PC-9 (cell line): ENCODE measurements around the gene ACER2. TPM values are rescaled to one million over a fixed set of nuclear protein-coding genes. Genes with fewer than 3 reads are reported as not detected.
A peak's percentile ranks its signal among the peaks of the same experiment; 100 is the strongest.
"Not testable (repeated sequence)": the region's sequence is repeated elsewhere in the genome, so short reads cannot be mapped to it uniquely, and the experiment has no call there.

ENCODE experiments used
- BruUV-seq: library from RNA; stranded (reverse); fragments of 400-500 nt; replicated peaks from 2 replicates; lab custom pipeline; 2021; lab: Mats Ljungman, UMichigan
- CTCF ChIA-PET: fragments of 300-600 bp; sonication (Branson Sonifier 250); formaldehyde crosslinking; loops from one replicate; lab custom pipeline; 2022; ENCODE audit warnings: antibody characterized with exemption; lab: Charles Lee
- POLR2A ChIA-PET: fragments of 300-600 bp; sonication (Branson Sonifier 250); formaldehyde crosslinking; loops from one replicate; lab custom pipeline; 2022; ENCODE audit warnings: antibody characterized with exemption; ENCODE audit not compliant: unreplicated experiment; lab: Charles Lee
- DNase-seq, 2 experiments: peaks; one replicate each; pipeline versions ENCODE4 v3.0.0 to v3.0.0-alpha.2; 2015 to 2022; ENCODE audit warnings: mixed read lengths in 1 of 2
- H2AFZ ChIP-seq: fragments of 200-600 bp; sonication (generic); 2 replicates; pipeline ENCODE4 v1.8.1; 2017; ENCODE audit warnings: antibody characterized with exemption
- H3F3A ChIP-seq: fragments of 200-600 bp; sonication (generic); 2 replicates; pipeline ENCODE4 v1.8.1; 2017; ENCODE audit warnings: antibody characterized with exemption, mild to moderate bottlenecking, low read depth; ENCODE audit not compliant: insufficient read depth
- H3K27ac ChIP-seq: fragments of 200-600 bp; sonication (generic); 2 replicates; pipeline ENCODE4 v1.6.1; 2016; ENCODE audit warnings: mixed run types
- H3K27me3 ChIP-seq: fragments of 200-600 bp; sonication (generic); 2 replicates; pipeline ENCODE4 v1.6.1; 2016; ENCODE audit warnings: low read depth, mixed run types; ENCODE audit not compliant: insufficient read depth
- H3K36me3 ChIP-seq: fragments of 200-600 bp; sonication (generic); 2 replicates; pipeline ENCODE4 v1.6.1; 2016; ENCODE audit warnings: low read depth, mixed run types
- H3K4me1 ChIP-seq: fragments of 200-600 bp; sonication (generic); replicated peaks from 2 replicates; pipeline ENCODE4 v1.6.1; 2016; ENCODE audit warnings: mixed run types; ENCODE audit not compliant: insufficient read depth
- H3K4me2 ChIP-seq: fragments of 200-600 bp; sonication (generic); 2 replicates; pipeline ENCODE4 v1.6.1; 2017; ENCODE audit warnings: mixed run types
- H3K4me3 ChIP-seq: fragments of 200-600 bp; sonication (generic); 2 replicates; pipeline ENCODE4 v1.6.1; 2016; ENCODE audit warnings: mixed run types
- H3K79me2 ChIP-seq: fragments of 200-600 bp; sonication (generic); 2 replicates; pipeline ENCODE4 v1.6.1; 2017; ENCODE audit warnings: low read depth, mixed run types
- H3K9me2 ChIP-seq: fragments of 200-600 bp; sonication (generic); 2 replicates; pipeline ENCODE4 v1.8.1; 2017; ENCODE audit warnings: mild to moderate bottlenecking; ENCODE audit not compliant: insufficient read depth
- H3K9me3 ChIP-seq: fragments of 200-600 bp; sonication (generic); 2 replicates; pipeline ENCODE4 v1.8.1; 2016; ENCODE audit warnings: low read depth; ENCODE audit not compliant: insufficient read depth
- H4K20me1 ChIP-seq: fragments of 200-600 bp; sonication (generic); 2 replicates; pipeline ENCODE4 v1.8.1; 2017; ENCODE audit not compliant: insufficient read depth
- CTCF ChIP-seq: fragments of 200-600 bp; sonication (generic); conservative IDR thresholded peaks from 2 replicates; pipeline ENCODE4 v1.6.1; 2017; ENCODE audit warnings: mixed run types, antibody characterized with exemption, mild to moderate bottlenecking, moderate library complexity
- EZH2 ChIP-seq: fragments of 200-600 bp; sonication (generic); IDR thresholded peaks from 2 replicates; pipeline ENCODE4 v1.8.0; 2017; ENCODE audit warnings: antibody characterized with exemption, low read depth
- intact Hi-C: fragments of 100-400 bp; cut with micrococcal nuclease; formaldehyde crosslinking; loops from one replicate; pipeline ENCODE4 v1.10.0; 2022; ENCODE audit not compliant: unreplicated experiment
- total RNA-seq: library from RNA; stranded (reverse); gene quantifications from 2 replicates; pipeline ENCODE4 v1.2.3, GENCODE V29; 2021

Gene ACER2
- total RNA-seq, 1 experiment from 2014 or later, result 4.3 TPM

- no peaks in the 10 kb centered on the region for H3K9me2 ChIP-seq
- no TSS peak for BruUV-seq
- H3K79me2 ChIP-seq, result peaks cover 39% of the 10 kb centered on the region
- peaks cover 22% of the 10 kb centered on the region for H4K20me1 ChIP-seq
- intact Hi-C loops, result no loop called here
- POLR2A ChIA-PET, result no interaction called here
- TF ChIP-seq EZH2 (no peak), CTCF (no peak)
- H3K36me3 ChIP-seq, result peaks cover 30% of the 10 kb centered on the region
- peaks cover 28% of the 10 kb centered on the region for H3K4me1 ChIP-seq
- no peak overlapping the region for H2AFZ ChIP-seq
- H3K27ac ChIP-seq, result 0 out of 2 replicates have a peak overlapping the region, but pooled peaks have one; percentile 94
- no peaks in the 10 kb centered on the region for H3K27me3 ChIP-seq
- H3K4me2 ChIP-seq, result peak overlapping the region; percentile 87; the same call in 1 of the 2 replicates
- H3F3A ChIP-seq, result peaks cover 30% of the 10 kb centered on the region
- no peak for DNase-seq
- no peak overlapping the region for H3K4me3 ChIP-seq
- CTCF ChIA-PET, result no interaction called here
- no peaks in the 10 kb centered on the region for H3K9me3 ChIP-seq
Measured at GRCh38 chr9:19381656-19382055, 27.2 kb upstream of the ACER2 start.

- POLR2A ChIA-PET, result interaction anchor here (0.7 kb wide), 2 partner anchors 63 to 67 kb away, joined by 5 to 13 read pairs; no protein-coding TSS in a partner anchor
- intact Hi-C loops, result not testable (repeated sequence)
Measured at GRCh38 chr9:19385212-19385611, 23.6 kb upstream of the ACER2 start.

GRCh38 chr9:19385786-19386501 is 22.9 kb upstream of the ACER2 start:
- no TSS peak for BruUV-seq
- Histone ChIP-seq H4K20me1 (no peaks in the 10 kb centered on the region), H3K4me2 (no peak overlapping the region), H3K36me3 (no peaks in the 10 kb centered on the region), H3K4me3 (no peak overlapping the region), H3K79me2 (peaks cover 4% of the 10 kb centered on the region; the same call in 1 of the 2 replicates), H3K27me3 (no peaks in the 10 kb centered on the region), H2AFZ (no peak overlapping the region), H3K9me3 (no peaks in the 10 kb centered on the region), H3K27ac (no peak overlapping the region), H3F3A (no peaks in the 10 kb centered on the region), H3K9me2 (no peaks in the 10 kb centered on the region), H3K4me1 (peaks cover 8% of the 10 kb centered on the region)
- ChIA-PET CTCF (no interaction called here), POLR2A (no interaction called here)
- intact Hi-C loops, result no loop called here
- no peak for DNase-seq
- TF ChIP-seq CTCF, result no peak
- TF ChIP-seq EZH2, result no peak

More at GRCh38 chr9:19385212-19385611, 23.6 kb upstream of the ACER2 start:
- BruUV-seq, H3K27me3 ChIP-seq, H3K27ac ChIP-seq, H3K79me2 ChIP-seq, H3K9me2 ChIP-seq, H3F3A ChIP-seq, DNase-seq, H3K4me2 ChIP-seq, H3K4me3 ChIP-seq, H4K20me1 ChIP-seq, H2AFZ ChIP-seq, CTCF ChIA-PET, H3K9me3 ChIP-seq, H3K36me3 ChIP-seq: not testable (repeated sequence)
- peaks cover 12% of the 10 kb centered on the region for H3K4me1 ChIP-seq
